HepG2 (cell line): Measurements from ENCODE around the gene ENTPD5. TPM values are rescaled to one million over a fixed set of nuclear protein-coding genes. Genes with fewer than 3 reads are reported as not detected.

Experiments
- GABPB1 ChIP-seq: IDR thresholded peaks from 2 replicates; pipeline ENCODE4 v1.6.1; 2016; ENCODE audit warnings: mild to moderate bottlenecking, missing genetic modification reagents, moderate library complexity, missing compliant biosample characterization
- KDM3A ChIP-seq: IDR thresholded peaks from 2 replicates; pipeline ENCODE4 v1.6.1; 2018; ENCODE audit warnings: low read depth, missing compliant biosample characterization
- PHF21A ChIP-seq: sonication (generic); formaldehyde crosslinking; IDR thresholded peaks from 2 replicates; pipeline ENCODE4 v1.5.0; 2020; ENCODE audit warnings: mild to moderate bottlenecking, missing genetic modification reagents
- SNAI1 ChIP-seq: sonication (generic); formaldehyde crosslinking; IDR thresholded peaks from 2 replicates; pipeline ENCODE4 v1.5.0; 2020; ENCODE audit warnings: mild to moderate bottlenecking, missing genetic modification reagents, borderline replicate concordance
- SOX13 ChIP-seq, 3 experiments: fragments of 450-650 bp in 1 of 3; sonication (generic) in 1 of 3; formaldehyde crosslinking in 1 of 3; IDR thresholded peaks in 2 of 3; conservative IDR thresholded peaks in 1 of 3; 2 replicates each; pipeline versions ENCODE4 v1.5.0 to v1.6.1; 2016 to 2020; ENCODE audit warnings: antibody characterized with exemption in 1 of 3, mild to moderate bottlenecking in 1 of 3, missing compliant biosample characterization in 1 of 3, missing genetic modification reagents in 1 of 3, moderate library complexity in 1 of 3
- ZNF792 ChIP-seq: IDR thresholded peaks from 2 replicates; pipeline ENCODE4 v1.6.1; 2016
- polyA plus RNA-seq, 8 experiments: library from polyadenylated mRNA; depleted of rRNA in 3 of 8; stranded (reverse) in 7 of 8; unstranded in 1 of 8; fragments of >200 nt; fragmentation: Illumina TruSeq in 4 of 8; extraction: Trizol in 4 of 8; gene quantifications; 2 replicates each; pipeline versions ENCODE4 v1.2.1 to v1.2.3, GENCODE V29; 2011 to 2016; ENCODE audit warnings: low read depth in 4 of 8, missing spikeins in 1 of 8, mixed read lengths in 1 of 8; ENCODE audit not compliant: insufficient read depth in 1 of 8
- total RNA-seq, 5 experiments: library from RNA; depleted of rRNA; stranded (reverse); fragments of >200 nt; fragmentation: Illumina TruSeq; extraction: Trizol; gene quantifications; 2 replicates each; pipeline ENCODE4 v1.2.3, GENCODE V29; 2016; ENCODE audit warnings: low read depth in 1 of 5
- TF ChIP-seq, protein P1 (sequence below), 2 experiments: sonication (generic) in 1 of 2; formaldehyde crosslinking in 1 of 2; IDR thresholded peaks; 2 replicates each; pipeline versions ENCODE4 v1.6.1 to v1.9.0; 2014 to 2022; ENCODE audit warnings: antibody characterized with exemption in 1 of 2, borderline replicate concordance in 1 of 2, inconsistent platforms in 1 of 2, low read depth in 1 of 2, missing genetic modification reagents in 1 of 2
- TF ChIP-seq, protein P2 (sequence below): sonication (generic); formaldehyde crosslinking; IDR thresholded peaks from 2 replicates; pipeline ENCODE4 v1.5.0; 2020; ENCODE audit warnings: mild to moderate bottlenecking, missing genetic modification reagents, borderline replicate concordance
- TF ChIP-seq, protein P3 (sequence below): sonication (generic); formaldehyde crosslinking; IDR thresholded peaks from 2 replicates; pipeline ENCODE4 v1.4.0; 2020; ENCODE audit warnings: mild to moderate bottlenecking, missing genetic modification reagents
- TF ChIP-seq, protein P4 (sequence below), 2 experiments: sonication (generic) in 1 of 2; formaldehyde crosslinking in 1 of 2; IDR thresholded peaks; 2 replicates each; pipeline versions ENCODE4 v1.4.0 to v1.6.1; 2018 to 2020; ENCODE audit warnings: missing genetic modification reagents in 2 of 2, borderline replicate concordance in 1 of 2, low read depth in 1 of 2, mild to moderate bottlenecking in 1 of 2, missing biosample characterization in 1 of 2

Gene ENTPD5
- total and polyA plus RNA-seq, 2 of the 13 experiments (the other 11 are each of a cell fraction or from before 2014, with no cell fraction given) = 33.8 to 43.3 TPM

GRCh38 chr14:73996731-73997107 lies 22.4 kb downstream of the ENTPD5 start (continued):
- TF ChIP-seq, protein P1, sequence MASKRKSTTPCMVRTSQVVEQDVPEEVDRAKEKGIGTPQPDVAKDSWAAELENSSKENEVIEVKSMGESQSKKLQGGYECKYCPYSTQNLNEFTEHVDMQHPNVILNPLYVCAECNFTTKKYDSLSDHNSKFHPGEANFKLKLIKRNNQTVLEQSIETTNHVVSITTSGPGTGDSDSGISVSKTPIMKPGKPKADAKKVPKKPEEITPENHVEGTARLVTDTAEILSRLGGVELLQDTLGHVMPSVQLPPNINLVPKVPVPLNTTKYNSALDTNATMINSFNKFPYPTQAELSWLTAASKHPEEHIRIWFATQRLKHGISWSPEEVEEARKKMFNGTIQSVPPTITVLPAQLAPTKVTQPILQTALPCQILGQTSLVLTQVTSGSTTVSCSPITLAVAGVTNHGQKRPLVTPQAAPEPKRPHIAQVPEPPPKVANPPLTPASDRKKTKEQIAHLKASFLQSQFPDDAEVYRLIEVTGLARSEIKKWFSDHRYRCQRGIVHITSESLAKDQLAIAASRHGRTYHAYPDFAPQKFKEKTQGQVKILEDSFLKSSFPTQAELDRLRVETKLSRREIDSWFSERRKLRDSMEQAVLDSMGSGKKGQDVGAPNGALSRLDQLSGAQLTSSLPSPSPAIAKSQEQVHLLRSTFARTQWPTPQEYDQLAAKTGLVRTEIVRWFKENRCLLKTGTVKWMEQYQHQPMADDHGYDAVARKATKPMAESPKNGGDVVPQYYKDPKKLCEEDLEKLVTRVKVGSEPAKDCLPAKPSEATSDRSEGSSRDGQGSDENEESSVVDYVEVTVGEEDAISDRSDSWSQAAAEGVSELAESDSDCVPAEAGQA (IDR thresholded peaks at IDR 0.05; ENCODE audit: low read depth) = no peak
- TF ChIP-seq, protein P1 (CRISPR knock-in tag; IDR thresholded peaks at IDR 0.05; ENCODE audit: borderline replicate concordance) = no peak
- TF ChIP-seq ZNF792 (CRISPR knock-in tag) (no peak; the same call in 1 of the 2 replicates), SNAI1 (CRISPR knock-in tag) (no peak; the same call in 1 of the 2 replicates), KDM3A (CRISPR knock-in tag) (no peak), GABPB1 (no peak), PHF21A (CRISPR knock-in tag) (peak; percentile 60; the same call in 1 of the 2 replicates), SOX13 (IDR thresholded peaks at IDR 0.05) (no peak), SOX13 (CRISPR knock-in tag; conservative IDR thresholded peaks at IDR 0.05 in 1 of 2, IDR thresholded peaks at IDR 0.05 in 1 of 2) (peak in 1 of 2 experiments; percentile 53; a peak in 1 of 4 replicates)
- TF ChIP-seq, protein P2, sequence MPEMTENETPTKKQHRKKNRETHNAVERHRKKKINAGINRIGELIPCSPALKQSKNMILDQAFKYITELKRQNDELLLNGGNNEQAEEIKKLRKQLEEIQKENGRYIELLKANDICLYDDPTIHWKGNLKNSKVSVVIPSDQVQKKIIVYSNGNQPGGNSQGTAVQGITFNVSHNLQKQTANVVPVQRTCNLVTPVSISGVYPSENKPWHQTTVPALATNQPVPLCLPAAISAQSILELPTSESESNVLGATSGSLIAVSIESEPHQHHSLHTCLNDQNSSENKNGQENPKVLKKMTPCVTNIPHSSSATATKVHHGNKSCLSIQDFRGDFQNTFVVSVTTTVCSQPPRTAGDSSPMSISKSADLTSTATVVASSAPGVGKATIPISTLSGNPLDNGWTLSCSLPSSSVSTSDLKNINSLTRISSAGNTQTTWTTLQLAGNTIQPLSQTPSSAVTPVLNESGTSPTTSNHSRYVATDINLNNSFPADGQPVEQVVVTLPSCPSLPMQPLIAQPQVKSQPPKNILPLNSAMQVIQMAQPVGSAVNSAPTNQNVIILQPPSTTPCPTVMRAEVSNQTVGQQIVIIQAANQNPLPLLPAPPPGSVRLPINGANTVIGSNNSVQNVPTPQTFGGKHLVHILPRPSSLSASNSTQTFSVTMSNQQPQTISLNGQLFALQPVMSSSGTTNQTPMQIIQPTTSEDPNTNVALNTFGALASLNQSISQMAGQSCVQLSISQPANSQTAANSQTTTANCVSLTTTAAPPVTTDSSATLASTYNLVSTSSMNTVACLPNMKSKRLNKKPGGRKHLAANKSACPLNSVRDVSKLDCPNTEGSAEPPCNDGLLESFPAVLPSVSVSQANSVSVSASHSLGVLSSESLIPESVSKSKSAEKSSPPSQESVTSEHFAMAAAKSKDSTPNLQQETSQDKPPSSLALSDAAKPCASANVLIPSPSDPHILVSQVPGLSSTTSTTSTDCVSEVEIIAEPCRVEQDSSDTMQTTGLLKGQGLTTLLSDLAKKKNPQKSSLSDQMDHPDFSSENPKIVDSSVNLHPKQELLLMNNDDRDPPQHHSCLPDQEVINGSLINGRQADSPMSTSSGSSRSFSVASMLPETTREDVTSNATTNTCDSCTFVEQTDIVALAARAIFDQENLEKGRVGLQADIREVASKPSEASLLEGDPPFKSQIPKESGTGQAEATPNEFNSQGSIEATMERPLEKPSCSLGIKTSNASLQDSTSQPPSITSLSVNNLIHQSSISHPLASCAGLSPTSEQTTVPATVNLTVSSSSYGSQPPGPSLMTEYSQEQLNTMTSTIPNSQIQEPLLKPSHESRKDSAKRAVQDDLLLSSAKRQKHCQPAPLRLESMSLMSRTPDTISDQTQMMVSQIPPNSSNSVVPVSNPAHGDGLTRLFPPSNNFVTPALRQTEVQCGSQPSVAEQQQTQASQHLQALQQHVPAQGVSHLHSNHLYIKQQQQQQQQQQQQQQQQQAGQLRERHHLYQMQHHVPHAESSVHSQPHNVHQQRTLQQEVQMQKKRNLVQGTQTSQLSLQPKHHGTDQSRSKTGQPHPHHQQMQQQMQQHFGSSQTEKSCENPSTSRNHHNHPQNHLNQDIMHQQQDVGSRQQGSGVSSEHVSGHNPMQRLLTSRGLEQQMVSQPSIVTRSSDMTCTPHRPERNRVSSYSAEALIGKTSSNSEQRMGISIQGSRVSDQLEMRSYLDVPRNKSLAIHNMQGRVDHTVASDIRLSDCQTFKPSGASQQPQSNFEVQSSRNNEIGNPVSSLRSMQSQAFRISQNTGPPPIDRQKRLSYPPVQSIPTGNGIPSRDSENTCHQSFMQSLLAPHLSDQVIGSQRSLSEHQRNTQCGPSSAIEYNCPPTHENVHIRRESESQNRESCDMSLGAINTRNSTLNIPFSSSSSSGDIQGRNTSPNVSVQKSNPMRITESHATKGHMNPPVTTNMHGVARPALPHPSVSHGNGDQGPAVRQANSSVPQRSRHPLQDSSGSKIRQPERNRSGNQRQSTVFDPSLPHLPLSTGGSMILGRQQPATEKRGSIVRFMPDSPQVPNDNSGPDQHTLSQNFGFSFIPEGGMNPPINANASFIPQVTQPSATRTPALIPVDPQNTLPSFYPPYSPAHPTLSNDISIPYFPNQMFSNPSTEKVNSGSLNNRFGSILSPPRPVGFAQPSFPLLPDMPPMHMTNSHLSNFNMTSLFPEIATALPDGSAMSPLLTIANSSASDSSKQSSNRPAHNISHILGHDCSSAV (CRISPR knock-in tag) = no peak
- TF ChIP-seq, protein P3, sequence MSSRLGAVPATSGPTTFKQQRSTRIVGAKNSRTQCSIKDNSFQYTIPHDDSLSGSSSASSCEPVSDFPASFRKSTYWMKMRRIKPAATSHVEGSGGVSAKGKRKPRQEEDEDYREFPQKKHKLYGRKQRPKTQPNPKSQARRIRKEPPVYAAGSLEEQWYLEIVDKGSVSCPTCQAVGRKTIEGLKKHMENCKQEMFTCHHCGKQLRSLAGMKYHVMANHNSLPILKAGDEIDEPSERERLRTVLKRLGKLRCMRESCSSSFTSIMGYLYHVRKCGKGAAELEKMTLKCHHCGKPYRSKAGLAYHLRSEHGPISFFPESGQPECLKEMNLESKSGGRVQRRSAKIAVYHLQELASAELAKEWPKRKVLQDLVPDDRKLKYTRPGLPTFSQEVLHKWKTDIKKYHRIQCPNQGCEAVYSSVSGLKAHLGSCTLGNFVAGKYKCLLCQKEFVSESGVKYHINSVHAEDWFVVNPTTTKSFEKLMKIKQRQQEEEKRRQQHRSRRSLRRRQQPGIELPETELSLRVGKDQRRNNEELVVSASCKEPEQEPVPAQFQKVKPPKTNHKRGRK = no peak
- TF ChIP-seq, protein P4, sequence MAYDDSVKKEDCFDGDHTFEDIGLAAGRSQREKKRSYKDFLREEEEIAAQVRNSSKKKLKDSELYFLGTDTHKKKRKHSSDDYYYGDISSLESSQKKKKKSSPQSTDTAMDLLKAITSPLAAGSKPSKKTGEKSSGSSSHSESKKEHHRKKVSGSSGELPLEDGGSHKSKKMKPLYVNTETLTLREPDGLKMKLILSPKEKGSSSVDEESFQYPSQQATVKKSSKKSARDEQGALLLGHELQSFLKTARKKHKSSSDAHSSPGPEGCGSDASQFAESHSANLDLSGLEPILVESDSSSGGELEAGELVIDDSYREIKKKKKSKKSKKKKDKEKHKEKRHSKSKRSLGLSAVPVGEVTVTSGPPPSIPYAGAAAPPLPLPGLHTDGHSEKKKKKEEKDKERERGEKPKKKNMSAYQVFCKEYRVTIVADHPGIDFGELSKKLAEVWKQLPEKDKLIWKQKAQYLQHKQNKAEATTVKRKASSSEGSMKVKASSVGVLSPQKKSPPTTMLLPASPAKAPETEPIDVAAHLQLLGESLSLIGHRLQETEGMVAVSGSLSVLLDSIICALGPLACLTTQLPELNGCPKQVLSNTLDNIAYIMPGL (CRISPR knock-in tag; IDR thresholded peaks at IDR 0.05; ENCODE audit: borderline replicate concordance in 1 of 2, low read depth in 1 of 2) = no peak
